Kidney epithelial cell (primary cell): Measurements from ENCODE around the gene MCM10. TPM values are rescaled to one million over a fixed set of nuclear protein-coding genes. Genes with fewer than 3 reads are reported as not detected.

ENCODE experiments used
- DNase-seq: peaks from one replicate; pipeline ENCODE4 v3.0.0-alpha.2; 2010; ENCODE audit warnings: low read depth
- H3K27me3 ChIP-seq: 2 replicates; pipeline ENCODE4 v1.6.0; 2011; ENCODE audit warnings: low read length; ENCODE audit not compliant: control insufficient read depth, insufficient read depth
- H3K36me3 ChIP-seq: 2 replicates; pipeline ENCODE4 v1.5.1; 2011; ENCODE audit warnings: low read length; ENCODE audit not compliant: control insufficient read depth, insufficient read depth
- H3K4me3 ChIP-seq: 2 replicates; pipeline ENCODE4 v1.5.1; 2011; ENCODE audit warnings: low read depth, mild to moderate bottlenecking, control low read depth, low read length
- CTCF ChIP-seq: IDR thresholded peaks from 2 replicates; pipeline ENCODE4 v1.5.1; 2011; ENCODE audit warnings: mild to moderate bottlenecking, moderate library complexity, low read length, control low read depth, inconsistent platforms; ENCODE audit not compliant: insufficient read depth, poor library complexity, severe bottlenecking
- total RNA-seq: library from RNA; depleted of rRNA; stranded (reverse); fragments of >200 nt; gene quantifications from 2 replicates; pipeline ENCODE4 v1.2.3, GENCODE V29; 2015

MCM10 gene
- total RNA-seq, 1 donor from 2014 or later, result 2.4 TPM

- no peak for DNase-seq
- Histone ChIP-seq H3K36me3 (peaks cover 1% of the 10 kb centered on the region), H3K4me3 (no peak overlapping the region), H3K27me3 (no peaks in the 10 kb centered on the region)
- TF ChIP-seq CTCF, result no peak
These were observed 25.8 kb downstream of the MCM10 start for GRCh38 chr10:13187135-13187534.

DNA sequence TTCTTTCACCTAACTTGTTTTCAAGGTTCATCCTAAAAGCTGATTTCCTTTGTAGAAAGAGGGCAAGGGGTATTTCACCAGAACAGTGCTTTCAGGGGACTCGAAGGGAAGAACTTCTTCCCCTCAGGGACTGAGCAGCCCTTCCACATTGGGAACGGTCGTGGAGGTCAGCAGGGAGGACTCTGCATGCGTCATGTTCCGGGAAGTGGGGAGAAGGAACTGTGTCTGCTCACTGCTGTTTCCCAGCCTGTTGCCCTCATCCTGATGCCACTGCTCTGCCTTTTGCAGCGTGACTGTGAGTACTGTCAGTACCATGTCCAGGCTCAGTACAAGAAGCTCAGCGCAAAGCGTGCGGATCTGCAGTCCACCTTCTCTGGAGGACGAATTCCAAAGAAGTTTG, 27.2 kb downstream of the MCM10 start:
- DNase-seq, result no peak
- Histone ChIP-seq H3K36me3 (peaks cover 1% of the 10 kb centered on the region), H3K4me3 (no peak overlapping the region), H3K27me3 (no peaks in the 10 kb centered on the region)
- TF ChIP-seq CTCF, result no peak

GRCh38 chr10:13189961-13190360, 28.6 kb downstream of the MCM10 start:
- Histone ChIP-seq H3K27me3 (no peaks in the 10 kb centered on the region), H3K36me3 (peaks cover 1% of the 10 kb centered on the region), H3K4me3 (no peak overlapping the region)
- no peak for TF ChIP-seq CTCF
- no peak for DNase-seq

DNA sequence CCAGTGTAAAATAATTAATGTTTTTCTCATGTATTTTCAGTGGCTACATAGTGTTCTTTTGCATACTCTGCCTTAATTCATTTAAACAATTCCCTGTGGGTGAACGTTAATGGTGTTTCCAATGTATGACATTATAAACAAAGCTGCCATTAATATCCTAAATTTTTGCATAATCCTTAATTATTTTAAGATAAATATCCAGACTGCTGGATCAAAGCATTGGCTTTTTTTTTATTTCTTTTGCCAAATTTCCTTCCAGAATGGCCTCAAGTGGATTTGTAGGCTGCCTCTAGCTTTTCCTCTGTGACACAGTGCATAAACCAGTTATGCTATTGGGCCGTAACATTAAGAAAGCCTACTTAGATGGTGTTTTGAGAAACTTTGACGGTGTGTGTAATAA, 29.5 kb downstream of the MCM10 start:
- no peaks in the 10 kb centered on the region for H3K27me3 ChIP-seq
- no peak overlapping the region for H3K4me3 ChIP-seq
- peaks cover 1% of the 10 kb centered on the region for H3K36me3 ChIP-seq
- TF ChIP-seq CTCF, result no peak
- no peak for DNase-seq

- no peak for TF ChIP-seq CTCF
- peaks cover 1% of the 10 kb centered on the region for H3K36me3 ChIP-seq
These were observed 30.0 kb downstream of the MCM10 start for GRCh38 chr10:13191362-13191761.

GRCh38 chr10:13193637-13194036, 32.3 kb downstream of the MCM10 start:
- no peak for TF ChIP-seq CTCF
- no peaks in the 10 kb centered on the region for H3K36me3 ChIP-seq
- no peaks in the 10 kb centered on the region for H3K27me3 ChIP-seq
- H3K4me3 ChIP-seq, result no peak overlapping the region
- DNase-seq, result no peak

More at GRCh38 chr10:13191362-13191761, 30.0 kb downstream of the MCM10 start:
- Histone ChIP-seq H3K4me3 (no peak overlapping the region), H3K27me3 (no peaks in the 10 kb centered on the region)
- DNase-seq, result no peak
